GM12875 (cell line): ENCODE measurements around the gene HSD17B4.
"Not testable (repeated sequence)": the region's sequence is repeated elsewhere in the genome, so short reads cannot be mapped to it uniquely, and the experiment has no call there.

Source experiments
- H3K4me3 ChIP-seq: one replicate; pipeline ENCODE4 v1.5.1; 2011; ENCODE audit warnings: low read depth, low read length, control low read depth
- TF ChIP-seq, protein P1 (sequence below): IDR thresholded peaks from 2 replicates; pipeline ENCODE4 v1.5.1; 2011; ENCODE audit warnings: low read depth, mild to moderate bottlenecking, control low read depth, inconsistent platforms, low read length, moderate library complexity, borderline replicate concordance; ENCODE audit not compliant: insufficient read depth

HSD17B4 gene

GRCh38 chr5:119515192-119515591 is 62.9 kb downstream of the HSD17B4 start:
- no peak overlapping the region for H3K4me3 ChIP-seq
- TF ChIP-seq, protein P1, sequence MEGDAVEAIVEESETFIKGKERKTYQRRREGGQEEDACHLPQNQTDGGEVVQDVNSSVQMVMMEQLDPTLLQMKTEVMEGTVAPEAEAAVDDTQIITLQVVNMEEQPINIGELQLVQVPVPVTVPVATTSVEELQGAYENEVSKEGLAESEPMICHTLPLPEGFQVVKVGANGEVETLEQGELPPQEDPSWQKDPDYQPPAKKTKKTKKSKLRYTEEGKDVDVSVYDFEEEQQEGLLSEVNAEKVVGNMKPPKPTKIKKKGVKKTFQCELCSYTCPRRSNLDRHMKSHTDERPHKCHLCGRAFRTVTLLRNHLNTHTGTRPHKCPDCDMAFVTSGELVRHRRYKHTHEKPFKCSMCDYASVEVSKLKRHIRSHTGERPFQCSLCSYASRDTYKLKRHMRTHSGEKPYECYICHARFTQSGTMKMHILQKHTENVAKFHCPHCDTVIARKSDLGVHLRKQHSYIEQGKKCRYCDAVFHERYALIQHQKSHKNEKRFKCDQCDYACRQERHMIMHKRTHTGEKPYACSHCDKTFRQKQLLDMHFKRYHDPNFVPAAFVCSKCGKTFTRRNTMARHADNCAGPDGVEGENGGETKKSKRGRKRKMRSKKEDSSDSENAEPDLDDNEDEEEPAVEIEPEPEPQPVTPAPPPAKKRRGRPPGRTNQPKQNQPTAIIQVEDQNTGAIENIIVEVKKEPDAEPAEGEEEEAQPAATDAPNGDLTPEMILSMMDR, result no peak

- H3K4me3 ChIP-seq, result not testable (repeated sequence)
Measured at GRCh38 chr5:119517115-119517514, 64.8 kb downstream of the HSD17B4 start.

DNA sequence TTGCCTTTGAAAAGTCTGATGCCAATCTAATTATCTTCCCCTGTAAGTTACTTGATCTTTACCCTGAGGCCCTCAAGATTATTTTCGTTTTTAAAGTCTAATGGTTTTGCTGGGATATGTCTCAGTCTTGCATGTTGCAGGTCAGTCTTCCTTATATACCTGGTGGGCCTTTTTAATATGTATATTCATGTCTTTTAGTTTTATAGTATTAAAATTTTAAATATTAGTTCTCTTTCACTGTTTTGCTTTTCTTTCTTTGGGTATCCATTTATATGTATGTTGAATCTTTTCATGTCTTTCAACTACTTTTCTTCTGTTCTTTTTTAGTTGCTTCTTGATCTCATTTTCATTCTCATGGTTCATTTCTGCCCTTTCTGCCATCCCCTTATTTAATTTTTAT is 68.9 kb downstream of the HSD17B4 start:
- H3K4me3 ChIP-seq, result no peak overlapping the region
- TF ChIP-seq, protein P1, result no peak

- TF ChIP-seq, protein P1, result no peak
- H3K4me3 ChIP-seq, result no peak overlapping the region
Measured at GRCh38 chr5:119522841-119523240, 70.5 kb downstream of the HSD17B4 start.

DNA sequence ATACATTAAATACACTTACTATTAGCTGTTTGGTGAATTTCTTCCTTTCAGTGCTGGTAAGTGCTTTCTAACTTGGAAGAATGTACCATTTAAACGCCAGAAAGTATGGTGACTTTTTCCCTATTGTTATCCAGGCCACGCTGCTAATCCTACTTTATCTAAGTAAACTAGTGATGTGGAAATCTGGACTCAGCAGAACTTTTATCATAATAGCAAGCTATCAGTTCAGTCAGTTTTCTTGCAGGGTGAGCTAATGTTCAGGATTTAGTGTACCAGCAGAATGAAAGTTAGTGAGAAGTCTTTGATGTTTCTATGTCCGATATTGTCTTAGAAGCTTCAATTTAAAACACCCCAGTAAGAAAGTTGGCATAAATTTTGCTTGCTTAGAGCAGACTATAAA is 72.2 kb downstream of the HSD17B4 start:
- TF ChIP-seq, protein P1, result no peak
- no peak overlapping the region for H3K4me3 ChIP-seq

DNA sequence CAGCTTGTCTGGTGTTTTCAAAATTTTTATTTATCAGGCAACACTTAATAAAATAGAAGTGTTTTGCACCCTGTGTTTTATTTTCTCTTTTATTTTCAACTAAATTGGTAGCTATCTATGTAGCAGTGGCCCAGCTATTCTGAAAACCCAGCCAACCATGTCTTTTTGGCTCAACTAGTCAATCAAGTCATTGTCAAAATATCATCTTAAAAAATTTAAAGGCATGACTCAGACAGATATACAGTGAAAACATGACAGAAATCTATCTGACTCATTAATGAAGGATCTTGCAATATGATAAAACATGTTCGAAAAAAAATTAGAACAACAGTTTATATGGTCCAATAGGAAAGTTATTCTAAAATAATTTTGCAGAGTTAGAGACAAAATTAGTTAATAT is 75.1 kb downstream of the HSD17B4 start:
- TF ChIP-seq, protein P1, result no peak
- H3K4me3 ChIP-seq, result no peak overlapping the region

DNA sequence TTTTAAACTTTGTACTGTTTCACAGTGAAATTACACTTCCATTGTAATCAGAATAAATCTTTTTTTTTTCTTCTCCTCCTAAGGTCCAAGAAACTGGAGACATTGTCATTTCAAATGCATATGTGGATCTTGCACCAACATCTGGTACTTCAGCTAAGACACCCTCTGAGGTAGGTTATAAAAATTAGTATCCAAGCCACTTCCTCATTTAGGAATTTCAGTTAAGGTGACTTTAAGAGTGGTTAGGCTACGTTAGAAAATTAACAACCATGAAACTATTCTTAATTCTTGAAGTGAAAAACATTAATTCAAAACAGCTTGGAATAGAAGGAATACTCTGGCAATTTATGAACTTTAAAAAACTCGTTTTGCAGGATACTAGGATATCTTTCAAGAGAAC is 77.5 kb downstream of the HSD17B4 start:
- H3K4me3 ChIP-seq, result no peak overlapping the region
- TF ChIP-seq, protein P1, result no peak

- TF ChIP-seq, protein P1, result no peak
Measured at GRCh38 chr5:119532637-119533036, 80.3 kb downstream of the HSD17B4 start.

More at GRCh38 chr5:119532637-119533036, 80.3 kb downstream of the HSD17B4 start:
- no peak overlapping the region for H3K4me3 ChIP-seq
